Gastroesophageal sphincter (tissue), 3 donors: ENCODE measurements around the gene AP2A2.

Source experiments
- EP300 ChIP-seq: sonication (generic); formaldehyde crosslinking; IDR thresholded peaks from one replicate; pipeline ENCODE4 v1.6.1; 2017; ENCODE audit warnings: antibody characterized with exemption, mild to moderate bottlenecking
- POLR2A ChIP-seq, 2 donors: fragments of 450-650 bp; IDR thresholded peaks; one replicate each; pipeline ENCODE4 v1.6.1; 2017; ENCODE audit warnings: antibody characterized with exemption in 2 of 2, mild to moderate bottlenecking in 2 of 2, moderate library complexity in 1 of 2
- POLR2AphosphoS5 ChIP-seq: sonication (generic); formaldehyde crosslinking; IDR thresholded peaks from one replicate; pipeline ENCODE4 v1.6.1; 2017; ENCODE audit warnings: antibody characterized with exemption
- TF ChIP-seq, protein P1 (sequence below), 4 experiments: fragments of 200-600 bp in 2 of 4; fragments of 450-650 bp in 2 of 4; sonication (generic) in 1 of 4; IDR thresholded peaks; one replicate each; pipeline ENCODE4 v1.5.1; 2017 to 2019; ENCODE audit warnings: antibody characterized with exemption in 4 of 4, mild to moderate bottlenecking in 2 of 4, moderate library complexity in 2 of 4

DNA sequence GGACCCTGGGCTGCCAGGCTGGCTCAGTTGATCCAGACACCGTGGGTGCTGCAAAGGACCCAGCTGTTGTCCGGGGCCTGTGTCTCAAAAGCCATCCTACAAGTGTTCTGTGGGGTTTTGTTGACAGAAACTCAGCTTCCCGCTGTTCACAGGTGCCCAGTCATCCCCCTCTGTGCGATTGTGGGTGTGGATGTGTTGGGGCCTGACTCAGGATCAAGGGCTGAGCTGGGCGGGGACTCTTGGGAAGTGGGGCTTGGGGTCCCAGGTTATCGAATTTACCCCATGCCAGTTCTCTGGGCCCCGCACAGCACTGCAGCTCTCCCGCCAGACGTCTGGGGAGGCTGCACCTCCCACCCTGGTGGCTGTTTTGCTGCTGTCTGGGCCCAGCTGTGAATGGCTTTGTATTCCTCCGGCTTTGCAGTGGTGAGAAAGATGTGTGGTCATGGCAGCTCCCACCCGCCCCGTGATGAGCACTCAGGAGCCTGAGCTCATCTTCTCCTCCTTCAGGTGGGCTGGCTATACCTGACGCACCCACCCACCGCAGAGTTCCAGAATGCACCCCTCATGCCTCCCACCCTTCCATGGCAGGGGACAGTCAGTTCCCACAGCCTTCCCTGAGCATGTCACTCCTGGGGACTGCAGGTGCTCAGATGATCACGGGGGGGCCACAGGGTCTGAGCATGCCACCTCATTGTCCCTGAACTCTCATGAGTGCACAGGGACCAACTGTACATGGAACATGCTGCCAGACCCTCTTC lies 3.6 kb upstream of the AP2A2 start:
- TF ChIP-seq, protein P1, sequence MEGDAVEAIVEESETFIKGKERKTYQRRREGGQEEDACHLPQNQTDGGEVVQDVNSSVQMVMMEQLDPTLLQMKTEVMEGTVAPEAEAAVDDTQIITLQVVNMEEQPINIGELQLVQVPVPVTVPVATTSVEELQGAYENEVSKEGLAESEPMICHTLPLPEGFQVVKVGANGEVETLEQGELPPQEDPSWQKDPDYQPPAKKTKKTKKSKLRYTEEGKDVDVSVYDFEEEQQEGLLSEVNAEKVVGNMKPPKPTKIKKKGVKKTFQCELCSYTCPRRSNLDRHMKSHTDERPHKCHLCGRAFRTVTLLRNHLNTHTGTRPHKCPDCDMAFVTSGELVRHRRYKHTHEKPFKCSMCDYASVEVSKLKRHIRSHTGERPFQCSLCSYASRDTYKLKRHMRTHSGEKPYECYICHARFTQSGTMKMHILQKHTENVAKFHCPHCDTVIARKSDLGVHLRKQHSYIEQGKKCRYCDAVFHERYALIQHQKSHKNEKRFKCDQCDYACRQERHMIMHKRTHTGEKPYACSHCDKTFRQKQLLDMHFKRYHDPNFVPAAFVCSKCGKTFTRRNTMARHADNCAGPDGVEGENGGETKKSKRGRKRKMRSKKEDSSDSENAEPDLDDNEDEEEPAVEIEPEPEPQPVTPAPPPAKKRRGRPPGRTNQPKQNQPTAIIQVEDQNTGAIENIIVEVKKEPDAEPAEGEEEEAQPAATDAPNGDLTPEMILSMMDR (IDR thresholded peaks at IDR 0.05), result no peak
- TF ChIP-seq POLR2A (IDR thresholded peaks at IDR 0.05), result no peak
- TF ChIP-seq POLR2AphosphoS5, result no peak
- no peak for TF ChIP-seq EP300
